ENCODE results near the gene ARMC10.
A peak's percentile ranks its signal among the peaks of the same experiment; 100 is the strongest.
"Not testable (repeated sequence)": the region's sequence is repeated elsewhere in the genome, so short reads cannot be mapped to it uniquely, and the experiment has no call there.

ARMC10 gene

DNA sequence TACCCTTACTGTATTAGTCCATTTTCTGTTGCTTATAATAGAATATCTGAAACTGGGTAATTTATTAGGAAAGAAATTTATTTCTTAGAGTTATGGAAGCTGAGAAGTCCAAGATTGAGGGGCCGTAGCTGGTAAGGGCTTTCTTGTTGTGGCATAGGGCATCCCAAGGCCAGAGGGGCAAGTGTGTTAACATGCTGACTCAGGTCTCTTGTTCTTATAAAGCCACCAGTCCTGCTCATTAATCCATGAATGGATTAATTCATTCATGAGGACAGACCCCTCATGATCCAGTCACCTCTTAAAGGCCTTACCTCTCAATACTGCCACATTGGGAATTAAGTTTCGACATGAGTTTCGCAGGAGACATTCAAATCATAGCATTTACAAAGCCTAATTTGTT, 2.4 kb downstream of the ARMC10 start:
- FAIRE-seq, result no peak
- no peak for DNase-seq (ENCODE audit: insufficient read length, low spot score)

DNA sequence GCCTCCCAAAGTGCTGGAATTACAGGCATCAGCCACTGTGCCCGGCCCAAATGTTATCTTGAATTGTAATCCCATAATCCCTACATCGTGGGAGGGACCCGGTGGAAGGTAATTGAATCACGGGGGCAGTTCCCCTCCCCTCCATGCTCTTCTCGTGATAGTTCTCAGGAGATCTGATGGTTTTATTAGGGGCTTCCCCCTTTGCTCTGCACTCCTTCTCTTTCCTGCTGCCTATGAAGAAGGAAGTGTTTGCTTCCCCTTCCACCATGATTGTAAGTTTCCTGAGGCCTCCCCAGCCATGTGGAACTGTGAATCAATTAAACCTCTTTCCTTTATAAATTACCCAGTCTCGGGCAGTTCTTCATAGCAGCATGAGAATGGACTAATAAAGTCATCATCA, 3.3 kb downstream of the ARMC10 start:
- not testable (repeated sequence) for FAIRE-seq; DNase-seq (ENCODE audit: insufficient read length, low spot score)

DNA sequence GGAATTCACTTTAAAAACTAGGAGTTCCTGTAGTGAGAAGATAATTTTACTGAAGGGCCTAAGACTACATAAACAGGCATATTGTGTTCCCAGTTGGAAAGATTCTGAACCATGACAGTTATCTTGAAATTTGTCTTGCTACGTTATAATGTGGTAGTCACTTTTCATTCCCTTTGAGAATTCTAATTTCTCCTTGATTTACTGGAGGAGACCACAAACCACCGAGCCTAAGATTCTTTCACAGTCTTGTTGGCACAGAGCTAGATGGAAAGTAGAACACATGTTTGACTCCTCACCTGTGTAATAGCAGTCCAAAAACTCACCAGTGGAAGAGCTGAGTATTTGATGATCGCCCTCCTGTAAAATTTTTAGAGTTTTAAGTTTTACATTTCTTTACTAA, 4.9 kb downstream of the ARMC10 start:
- FAIRE-seq (no peak), DNase-seq (ENCODE audit: insufficient read length, low spot score) (no peak)

DNA sequence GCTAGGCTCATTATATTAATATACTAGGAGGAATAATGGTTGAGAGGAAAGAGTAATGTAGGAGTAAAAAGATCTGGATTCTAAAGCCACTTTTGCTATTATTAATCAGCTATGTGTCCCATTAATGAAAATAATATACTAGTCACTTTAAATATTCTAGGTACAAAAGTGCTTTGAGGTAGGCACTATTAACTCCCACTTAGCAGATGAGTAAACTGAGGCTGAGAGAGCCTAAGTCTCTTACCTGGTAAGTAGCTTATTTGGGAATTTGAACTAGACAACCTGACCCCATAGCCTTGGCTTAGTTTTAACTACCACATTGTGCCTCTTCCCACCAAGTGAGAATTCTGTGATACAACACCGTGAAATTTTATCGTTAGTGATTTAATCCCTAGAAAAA, 6.0 kb downstream of the ARMC10 start:
- FAIRE-seq (no peak), DNase-seq (ENCODE audit: insufficient read length, low spot score) (no peak)

DNA sequence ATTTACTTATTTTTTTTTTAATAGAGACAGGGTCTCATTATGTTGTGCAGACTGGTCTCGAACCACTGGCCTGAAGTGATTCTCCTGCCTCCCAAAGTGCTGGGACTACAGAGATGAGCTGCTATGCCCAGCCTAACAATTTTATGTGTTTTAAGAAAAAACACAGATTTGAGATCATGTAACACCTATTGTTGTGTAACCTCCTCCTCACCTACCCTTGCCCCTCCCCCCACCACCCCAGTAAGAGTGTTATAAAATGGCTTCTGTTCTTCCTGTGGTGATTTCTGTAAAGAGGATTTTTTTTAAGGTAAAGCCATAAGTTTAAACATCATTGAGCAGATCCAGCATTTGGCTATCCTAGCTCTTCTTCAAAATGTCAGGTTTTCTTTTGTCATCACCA, 7.6 kb downstream of the ARMC10 start:
- DNase-seq (ENCODE audit: insufficient read length, low spot score), result no peak
- FAIRE-seq, result peak; percentile 60

DNA sequence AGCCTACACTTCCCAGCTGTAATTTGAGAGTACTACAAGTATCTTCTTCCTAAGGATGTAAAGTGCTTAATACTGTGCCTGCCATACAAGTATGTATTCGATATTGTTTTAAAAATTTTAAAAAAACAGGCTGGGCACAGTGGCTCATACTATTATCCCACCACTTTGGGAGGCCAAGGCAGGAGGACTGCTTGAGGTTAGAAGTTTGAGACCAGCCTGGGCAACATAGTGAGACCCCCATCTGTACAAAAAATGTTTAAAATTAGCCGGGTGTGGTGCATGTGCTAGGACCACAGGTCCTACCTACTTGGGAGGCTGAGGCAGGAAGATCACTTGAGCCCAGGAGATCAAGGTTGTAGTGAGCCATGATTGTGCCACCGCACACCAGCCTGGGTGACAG, 8.3 kb downstream of the ARMC10 start:
- no peak for FAIRE-seq
- no peak for DNase-seq (ENCODE audit: insufficient read length, low spot score)

DNA sequence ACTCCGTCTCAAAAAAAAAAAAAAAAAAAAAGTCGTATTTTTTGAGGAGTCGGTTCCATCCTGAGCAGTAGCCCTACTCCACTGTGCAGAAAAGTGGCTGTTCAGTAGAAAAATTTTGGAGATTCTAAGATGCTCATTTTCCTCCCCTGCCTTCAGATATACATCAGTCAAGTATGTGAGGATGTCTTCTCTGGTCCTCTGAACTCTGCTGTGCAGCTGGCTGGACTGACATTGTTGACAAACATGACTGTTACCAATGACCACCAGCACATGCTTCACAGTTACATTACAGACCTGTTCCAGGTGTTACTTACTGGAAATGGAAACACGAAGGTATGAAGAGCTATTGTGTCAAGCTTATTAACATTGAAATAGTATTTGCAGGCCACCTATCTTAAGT, 17.4 kb downstream of the ARMC10 start:
- not testable (repeated sequence) for FAIRE-seq; DNase-seq (ENCODE audit: insufficient read length, low spot score)

DNA sequence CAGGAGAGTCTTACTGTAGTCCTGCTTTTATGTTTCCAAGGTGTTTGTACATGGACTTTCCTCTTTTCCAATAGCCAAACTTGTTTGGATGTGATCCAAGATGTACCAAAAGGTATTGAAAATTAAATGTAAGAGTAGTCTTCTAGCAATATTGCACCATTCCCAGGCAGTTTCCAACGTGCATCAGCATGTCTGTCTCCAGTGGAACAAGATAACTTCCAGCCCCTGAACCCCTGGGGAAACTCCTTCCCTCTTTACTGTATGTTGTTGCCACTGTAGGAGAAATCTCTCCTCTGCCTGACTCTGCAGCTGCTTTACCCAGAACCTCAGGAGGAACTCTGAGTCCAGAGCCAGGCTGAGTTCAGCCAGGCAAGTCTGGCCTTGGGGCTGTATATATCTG, 18.5 kb downstream of the ARMC10 start:
- DNase-seq (ENCODE audit: insufficient read length, low spot score) (no peak), FAIRE-seq (no peak)

DNA sequence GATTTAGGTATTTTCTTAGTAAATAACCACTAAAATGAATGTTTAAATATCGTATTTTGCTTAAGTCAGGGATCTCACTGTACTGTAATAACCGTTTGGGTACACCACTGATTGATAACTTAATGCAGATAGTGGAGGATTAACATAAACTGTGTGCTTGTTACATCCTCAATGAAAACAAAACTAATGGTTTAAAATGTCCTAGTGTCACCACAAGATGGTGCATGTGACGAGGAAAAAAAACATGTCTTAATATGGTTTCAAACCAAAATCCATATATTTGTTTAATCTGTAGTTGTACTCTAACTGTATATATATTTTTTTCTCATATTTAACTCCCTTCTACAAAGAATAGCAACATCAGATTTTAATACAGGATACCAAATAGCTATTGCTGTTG, 19.2 kb downstream of the ARMC10 start:
- no peak for DNase-seq (ENCODE audit: insufficient read length, low spot score)
- no peak for FAIRE-seq

DNA sequence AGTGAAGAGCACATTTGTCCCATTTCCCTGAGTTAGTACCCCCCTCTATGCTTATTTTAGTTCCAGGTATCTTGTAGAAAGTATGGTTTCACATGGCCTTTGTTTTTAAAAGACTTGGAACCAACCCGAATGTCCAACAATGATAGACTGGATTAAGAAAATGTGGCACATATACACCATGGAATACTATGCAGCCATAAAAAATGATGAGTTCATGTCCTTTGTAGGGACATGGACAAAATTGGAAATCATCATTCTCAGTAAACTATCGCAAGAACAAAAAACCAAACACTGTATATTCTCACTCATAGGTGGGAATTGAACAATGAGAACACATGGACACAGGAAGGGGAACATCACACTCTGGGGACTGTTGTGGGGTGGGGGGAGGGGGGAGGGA, 20.6 kb downstream of the ARMC10 start:
- not testable (repeated sequence) for DNase-seq (ENCODE audit: insufficient read length, low spot score); FAIRE-seq

DNA sequence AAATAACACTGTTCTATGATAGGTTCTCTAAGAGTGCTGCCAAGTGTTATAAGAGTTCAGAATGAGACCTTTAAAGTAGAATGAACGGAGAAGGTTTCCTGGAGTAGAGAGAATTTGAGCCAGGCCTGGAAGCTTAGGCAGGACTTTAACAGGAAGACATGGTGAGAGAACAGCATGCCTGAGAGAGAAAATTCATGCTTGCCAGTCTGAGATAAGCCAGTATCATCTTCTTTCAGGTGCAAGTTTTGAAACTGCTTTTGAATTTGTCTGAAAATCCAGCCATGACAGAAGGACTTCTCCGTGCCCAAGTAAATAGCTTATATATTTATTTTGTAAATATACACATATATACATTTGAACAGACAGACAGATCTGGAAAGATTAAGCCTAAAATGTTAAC, 22.1 kb downstream of the ARMC10 start:
- DNase-seq (ENCODE audit: insufficient read length, low spot score), result no peak
- FAIRE-seq, result no peak

DNA sequence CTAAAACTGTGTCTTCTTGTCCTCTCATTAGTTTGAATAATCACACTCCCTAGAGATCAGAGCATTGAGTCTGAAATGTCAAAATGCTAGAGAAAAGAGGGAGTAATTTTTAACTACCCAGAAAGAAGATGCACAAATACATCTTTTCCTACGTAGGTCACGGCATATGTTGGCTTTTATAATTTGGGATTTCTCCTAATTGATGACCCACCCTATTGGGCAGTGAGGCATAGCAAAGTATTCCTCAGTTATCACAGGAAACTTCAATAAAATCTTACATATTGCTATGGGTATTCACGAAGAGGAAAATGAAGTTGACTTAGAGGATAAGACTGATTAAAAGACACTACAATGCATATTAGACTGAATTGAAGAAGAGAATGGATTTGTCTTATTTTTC, 25.4 kb downstream of the ARMC10 start:
- FAIRE-seq, result no peak
- no peak for DNase-seq (ENCODE audit: insufficient read length, low spot score)

DNA sequence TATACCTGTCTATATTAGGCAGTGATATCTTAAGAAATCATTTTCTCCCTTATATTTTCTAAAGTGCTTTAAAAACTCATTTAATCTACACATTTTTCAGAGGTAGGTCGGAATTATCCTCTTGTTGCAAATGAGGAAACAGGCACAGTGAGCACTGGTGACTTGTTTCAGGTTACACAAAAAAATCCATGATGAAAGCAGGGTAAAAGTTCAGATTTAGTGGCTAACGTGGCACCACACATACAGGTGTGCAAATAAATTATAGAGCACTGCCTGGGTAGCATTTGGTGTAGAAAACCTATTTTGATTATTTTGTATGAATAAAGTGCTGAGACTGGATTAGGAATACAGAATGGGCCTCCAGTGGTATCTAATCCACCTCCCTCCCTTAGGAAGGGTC, 26.6 kb downstream of the ARMC10 start:
- DNase-seq (ENCODE audit: insufficient read length, low spot score) (no peak), FAIRE-seq (no peak)

DNA sequence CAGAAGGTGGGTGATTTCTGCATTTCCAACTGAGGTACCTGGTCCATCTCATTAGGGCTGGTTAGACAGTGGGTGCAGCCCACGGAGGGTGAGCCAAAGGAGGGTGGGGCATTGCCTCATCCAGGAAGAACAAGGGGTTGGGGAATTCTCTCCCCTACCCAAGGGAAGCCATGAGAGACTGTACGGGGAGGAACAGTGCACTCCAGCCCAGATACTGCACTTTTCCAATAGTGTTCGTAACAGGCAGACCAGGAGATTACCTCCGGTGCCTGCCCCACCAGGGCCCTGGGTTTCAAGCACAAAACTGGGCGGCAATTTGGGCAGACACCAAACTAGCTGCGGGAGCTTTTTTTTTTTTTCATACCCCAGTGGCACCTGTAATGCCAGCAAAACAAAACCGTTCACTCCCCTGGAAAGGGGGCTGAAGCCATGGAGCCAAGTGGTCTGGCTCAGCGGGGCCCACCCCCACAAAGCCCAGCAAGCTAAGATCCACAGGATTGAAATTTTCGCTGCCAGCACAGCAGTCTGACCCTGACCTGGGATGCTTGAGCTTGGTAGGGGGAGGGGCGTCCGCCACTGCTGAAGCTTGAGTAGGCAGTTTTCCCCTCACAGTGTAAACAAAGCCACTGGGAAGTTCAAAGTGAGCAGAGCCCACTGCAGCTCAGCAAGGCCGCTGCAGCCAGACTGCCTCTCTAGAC, 31.2 kb downstream of the ARMC10 start:
- DNase-seq (ENCODE audit: insufficient read length, low spot score), result no peak
- no peak for FAIRE-seq

DNA sequence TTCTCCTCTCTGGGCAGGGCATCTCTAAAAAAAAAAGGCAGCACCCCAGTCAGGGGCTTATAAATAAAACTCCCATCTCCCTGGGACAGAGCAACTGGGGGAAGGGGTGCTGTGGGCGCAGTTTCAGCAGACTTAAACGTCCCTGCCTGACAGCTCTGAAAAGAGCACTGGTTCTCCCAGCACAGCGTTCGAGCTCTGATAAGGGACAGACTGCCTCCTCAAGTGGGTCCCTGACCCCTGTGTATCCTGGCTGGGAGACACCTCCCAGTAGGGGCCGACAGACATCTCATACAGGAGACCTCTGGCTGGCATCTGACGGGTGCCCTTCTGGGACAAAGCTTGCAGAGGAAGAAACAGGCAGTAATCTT, 31.7 kb downstream of the ARMC10 start:
- not testable (repeated sequence) for DNase-seq (ENCODE audit: insufficient read length, low spot score); FAIRE-seq

DNA sequence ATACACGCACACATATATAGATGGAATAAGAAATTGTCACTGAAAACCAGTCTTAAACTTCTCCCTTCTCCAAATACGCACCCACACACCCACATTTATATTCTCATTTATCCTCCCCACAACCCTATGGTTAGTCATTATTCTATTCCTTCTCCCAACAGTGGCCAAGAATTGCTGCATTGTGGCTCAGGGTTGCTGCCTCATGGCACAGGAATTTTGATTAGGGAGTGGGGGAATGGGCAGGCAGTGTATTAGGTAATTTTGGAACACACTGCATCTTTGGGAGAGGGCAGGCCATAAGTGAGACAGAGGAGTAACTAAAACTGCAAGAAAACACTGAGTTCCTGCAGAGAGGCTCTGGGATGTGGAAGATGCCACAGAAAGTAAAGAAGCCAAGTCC, 38.2 kb downstream of the ARMC10 start:
- FAIRE-seq, result no peak
- no peak for DNase-seq (ENCODE audit: insufficient read length, low spot score)

DNA sequence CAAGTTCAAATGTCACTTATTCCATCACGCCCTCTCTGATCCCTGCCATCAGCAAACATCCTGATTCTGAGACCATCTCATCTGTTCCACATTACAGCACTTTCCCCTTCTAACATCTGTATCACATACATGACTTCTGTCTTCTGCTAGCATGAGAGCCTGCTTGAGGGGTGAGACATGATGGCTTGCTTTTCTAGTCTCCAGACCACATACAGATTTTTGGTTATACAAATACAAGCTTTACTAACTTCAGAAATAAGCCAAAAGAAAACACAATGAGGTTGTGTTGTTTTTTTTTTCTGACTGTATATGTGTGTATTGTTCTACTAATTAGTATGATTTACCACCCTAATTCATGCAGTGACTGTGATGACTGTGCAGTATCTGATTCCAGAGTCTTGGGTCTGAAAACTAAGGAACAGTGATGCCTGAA, 39.7 kb downstream of the ARMC10 start:
- FAIRE-seq (no peak), DNase-seq (ENCODE audit: insufficient read length, low spot score) (no peak)

DNA sequence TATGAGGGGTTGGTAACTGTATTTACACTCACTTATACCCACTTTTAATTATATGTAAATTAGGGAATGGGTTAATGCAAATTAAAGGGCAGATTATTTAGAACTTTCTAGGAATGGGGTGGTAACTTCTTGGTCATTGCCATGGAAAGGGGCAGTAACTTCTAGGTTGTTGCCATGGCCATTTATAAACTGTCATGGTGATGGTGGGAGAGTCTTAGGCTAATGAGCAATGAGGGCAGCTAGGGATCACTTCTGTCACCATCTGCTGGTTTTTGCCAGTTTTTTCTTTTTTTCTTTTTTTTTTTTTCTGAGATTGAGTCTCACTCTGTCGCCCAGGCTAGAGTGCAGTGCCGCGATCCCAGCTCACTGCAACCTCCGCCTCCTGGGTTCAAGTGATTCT, 40.8 kb downstream of the ARMC10 start:
- DNase-seq (ENCODE audit: insufficient read length, low spot score), result no peak
- no peak for FAIRE-seq

DNA sequence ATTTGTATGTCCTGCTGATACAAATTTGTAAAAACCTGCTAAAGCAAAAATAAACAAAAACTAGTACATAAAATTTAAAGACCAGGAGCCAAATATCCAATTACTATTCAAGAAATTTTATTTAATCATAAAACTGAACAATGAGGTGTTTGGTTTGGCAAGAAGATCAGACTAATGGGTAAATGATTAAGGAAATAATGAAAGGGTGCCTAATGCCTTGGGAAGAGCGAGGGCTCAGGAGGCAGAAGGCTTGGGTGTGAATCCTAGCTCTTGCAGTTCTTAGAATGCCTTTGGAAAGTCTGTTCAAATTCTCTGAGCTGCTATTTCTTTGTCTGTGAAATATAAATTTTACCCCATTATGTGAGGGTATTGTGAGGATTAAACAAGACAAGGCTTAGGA, 41.6 kb downstream of the ARMC10 start:
- FAIRE-seq, result no peak
- DNase-seq (ENCODE audit: insufficient read length, low spot score), result no peak

DNA sequence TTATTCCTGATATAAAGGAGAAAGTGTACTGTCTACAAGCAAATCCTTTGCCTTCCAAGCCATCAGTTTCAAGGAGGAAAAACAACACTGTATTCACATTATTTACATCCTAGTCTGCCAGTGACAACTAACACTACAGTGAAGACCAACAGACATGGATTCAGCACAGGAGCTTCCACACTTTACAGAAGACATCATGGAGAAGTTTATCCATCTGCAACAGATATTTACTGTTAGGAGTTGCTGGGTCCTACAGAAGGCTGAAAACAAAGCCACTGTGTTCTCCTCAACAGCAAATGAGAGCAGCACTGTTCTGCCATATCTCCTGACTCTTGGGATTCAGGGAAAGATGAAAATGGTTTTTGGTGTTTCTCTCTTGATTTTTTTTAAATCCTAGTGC, 42.1 kb downstream of the ARMC10 start:
- FAIRE-seq (no peak), DNase-seq (ENCODE audit: insufficient read length, low spot score) (no peak)

DNA sequence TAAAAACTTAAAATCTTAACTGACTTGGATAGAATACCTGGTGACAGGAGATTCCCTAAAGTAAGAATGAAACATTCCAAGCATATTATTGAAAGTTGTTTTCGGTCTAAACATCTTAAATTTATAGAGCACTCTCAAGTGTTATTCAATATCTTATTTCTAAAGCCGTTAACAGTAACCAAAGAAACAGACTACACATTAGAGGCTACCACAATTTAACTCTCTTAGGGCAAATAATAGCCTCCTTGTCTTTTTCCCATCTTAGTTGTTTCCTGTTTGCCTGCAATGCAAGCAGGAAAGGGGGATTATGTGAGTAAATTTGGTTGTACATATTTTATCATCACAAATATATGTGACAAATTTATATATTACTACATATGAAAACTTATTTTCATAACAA, 42.5 kb downstream of the ARMC10 start:
- DNase-seq (ENCODE audit: insufficient read length, low spot score), result no peak
- no peak for FAIRE-seq

DNA sequence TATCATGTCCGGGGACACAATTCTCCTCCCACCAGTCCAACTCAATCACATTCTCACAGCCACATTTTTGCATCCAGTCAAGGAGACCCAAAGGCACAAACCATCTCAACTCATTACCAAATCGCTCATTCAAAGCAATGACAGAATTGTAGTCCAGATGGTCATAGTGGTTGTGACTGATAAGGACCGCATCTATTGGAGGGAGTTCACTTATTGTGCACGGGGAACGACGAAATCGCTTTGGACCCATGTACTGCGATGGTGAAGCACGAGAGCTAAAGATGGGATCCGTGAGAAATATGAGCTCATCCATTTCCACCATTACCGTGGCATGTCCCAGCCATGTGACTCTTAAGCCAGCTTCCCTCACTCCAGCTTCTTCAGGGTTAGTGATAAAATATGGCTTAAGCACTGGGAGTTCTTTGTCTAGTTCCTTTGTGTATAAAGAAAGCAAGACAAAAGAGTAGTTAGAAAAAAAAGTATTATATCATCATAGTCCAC, 44.9 kb downstream of the ARMC10 start:
- DNase-seq (ENCODE audit: insufficient read length, low spot score) (no peak), FAIRE-seq (no peak)

DNA sequence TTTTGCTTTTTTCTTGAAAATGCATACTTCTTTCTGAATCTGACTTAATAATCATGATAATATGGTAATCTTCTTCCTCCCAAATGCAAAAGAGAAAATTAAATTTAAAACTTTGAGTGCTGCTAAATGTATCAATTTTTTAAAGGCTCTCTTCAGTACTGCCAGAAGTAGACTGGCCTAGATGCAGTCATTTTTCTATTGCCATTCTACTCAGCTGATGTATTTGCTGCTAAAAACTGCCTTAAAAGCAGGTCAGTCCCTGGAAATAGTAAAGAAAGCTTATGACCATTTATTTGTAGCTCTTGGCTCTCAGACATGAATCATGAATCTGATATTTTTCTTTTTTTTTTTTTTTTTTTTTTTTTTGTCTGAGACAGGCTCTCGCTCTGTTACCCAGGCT, 45.4 kb downstream of the ARMC10 start:
- no peak for DNase-seq (ENCODE audit: insufficient read length, low spot score)
- FAIRE-seq, result no peak

Measured in GM19239 (cell line).